HG03575 (cell line): ENCODE data around the gene SYT2.
"Not testable (repeated sequence)": the region's sequence is repeated elsewhere in the genome, so short reads cannot be mapped to it uniquely, and the experiment has no call there.

Source experiments
- ATAC-seq: cut with Tn5 transposase; IDR thresholded peaks from one replicate; pipeline ENCODE4 v1.9.1; 2021; ENCODE audit not compliant: unreplicated experiment, insufficient number of reproducible peaks, low FRiP score; ENCODE audit errors: extremely low read depth

Gene SYT2

DNA sequence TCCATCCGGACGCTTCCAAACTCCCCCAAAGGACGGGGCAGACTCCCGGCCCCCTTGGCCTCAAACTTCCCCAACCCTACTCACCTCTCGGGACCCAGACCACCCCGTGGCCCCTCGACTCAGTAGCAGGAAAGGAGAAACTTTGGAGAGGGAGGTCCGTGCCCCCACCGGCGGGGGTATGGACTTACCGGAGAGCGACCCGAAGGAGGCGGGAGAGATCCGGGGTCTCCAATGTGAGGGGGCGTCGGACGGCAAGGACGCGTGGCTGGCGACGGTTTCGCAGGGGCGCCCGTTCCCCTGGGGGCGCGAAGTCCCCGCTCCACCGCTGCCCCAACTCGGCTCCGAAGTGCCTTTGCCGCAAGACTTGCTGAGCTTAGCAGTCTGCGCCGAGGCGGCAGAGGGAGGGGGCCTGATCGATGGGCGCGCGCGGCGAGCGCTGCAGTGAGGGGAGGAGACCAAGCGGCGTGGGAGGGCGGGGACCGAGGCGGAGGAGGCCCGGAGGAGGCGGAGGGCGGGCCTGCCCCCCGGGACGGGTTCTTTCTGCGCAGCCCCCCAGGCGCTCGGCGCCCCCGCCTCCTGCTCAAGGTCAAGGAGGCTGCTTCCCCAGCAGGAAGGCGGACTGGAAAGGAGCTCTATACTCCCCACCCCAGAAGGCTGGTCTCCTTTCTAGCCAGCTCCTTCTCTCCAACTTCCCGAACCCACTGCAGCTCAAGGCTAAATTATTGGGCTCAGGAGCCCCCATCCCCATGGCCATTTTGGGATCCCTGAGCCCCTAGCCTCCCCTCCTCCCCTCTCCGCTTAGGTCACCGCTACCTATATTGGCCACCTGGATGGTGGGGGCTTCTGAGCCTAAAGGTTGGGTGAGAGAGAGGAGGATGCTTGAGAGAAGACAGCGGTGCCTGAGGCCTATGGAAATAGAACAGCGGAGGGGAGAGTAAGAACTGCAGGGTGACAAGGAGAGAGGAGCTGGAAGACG is at the start of gene SYT2:
Gene SYT2, minus strand, starts transcription at position 385 of the 976 bp plus-strand sequence. CDS start 104,682 bp downstream, outside the sequence.
- no peak for ATAC-seq

DNA sequence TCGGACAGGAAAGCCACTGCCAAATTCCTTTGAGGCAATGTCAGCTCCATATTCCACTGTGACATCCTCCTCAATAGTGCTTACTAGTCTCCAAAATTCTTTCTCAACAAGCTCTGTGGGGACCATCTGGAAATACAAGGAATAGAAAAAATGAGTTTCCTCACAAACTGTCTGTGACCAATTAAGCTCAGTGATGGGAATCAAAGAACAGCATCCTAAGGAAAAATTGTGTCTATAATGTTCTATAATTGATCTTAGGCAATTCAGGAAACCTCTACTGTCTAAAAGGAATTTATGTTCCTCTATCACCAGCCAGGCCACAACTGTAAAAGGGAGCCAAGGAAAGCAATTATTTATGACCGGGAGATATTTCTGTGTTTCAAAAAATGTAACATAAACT is 46.1 kb upstream of the SYT2 start:
- ATAC-seq = no peak

DNA sequence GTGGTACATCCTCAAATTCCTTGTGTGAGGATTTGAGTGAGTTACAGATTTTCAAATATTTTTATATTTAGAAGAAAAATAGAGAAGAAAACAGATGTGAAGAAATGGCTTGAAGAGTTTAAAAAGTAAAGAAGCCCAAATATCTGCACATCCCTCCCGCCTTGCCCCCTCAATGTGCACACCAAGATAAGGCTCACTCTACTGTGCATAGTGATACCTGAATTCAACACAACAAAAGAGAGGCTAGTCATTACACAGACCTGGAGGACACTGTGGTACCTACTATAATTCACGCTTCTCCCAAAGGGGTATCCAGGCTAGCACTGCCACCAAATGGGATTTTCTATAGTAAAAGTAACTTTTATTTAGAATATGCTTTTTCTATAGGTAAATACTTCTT is 44.0 kb upstream of the SYT2 start:
- ATAC-seq = no peak

DNA sequence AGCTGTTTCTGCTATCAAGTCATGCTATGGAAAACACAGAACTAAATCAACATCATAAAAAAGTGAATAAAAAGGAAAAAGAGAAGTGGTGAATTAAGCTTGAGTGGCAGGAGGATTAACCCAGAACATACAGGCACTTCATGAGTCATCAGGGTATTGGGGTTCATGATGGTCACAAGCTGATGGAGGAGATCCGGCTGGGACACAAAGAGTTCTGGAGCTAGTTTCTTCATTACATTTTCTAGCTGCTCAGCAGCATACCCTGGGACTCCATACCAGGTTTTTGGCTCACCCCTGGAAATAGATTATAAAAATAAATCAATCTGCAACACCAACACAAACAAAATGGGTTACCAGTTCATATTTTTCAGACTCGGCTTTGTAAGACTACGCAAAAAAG is 42.5 kb upstream of the SYT2 start:
- no peak for ATAC-seq

DNA sequence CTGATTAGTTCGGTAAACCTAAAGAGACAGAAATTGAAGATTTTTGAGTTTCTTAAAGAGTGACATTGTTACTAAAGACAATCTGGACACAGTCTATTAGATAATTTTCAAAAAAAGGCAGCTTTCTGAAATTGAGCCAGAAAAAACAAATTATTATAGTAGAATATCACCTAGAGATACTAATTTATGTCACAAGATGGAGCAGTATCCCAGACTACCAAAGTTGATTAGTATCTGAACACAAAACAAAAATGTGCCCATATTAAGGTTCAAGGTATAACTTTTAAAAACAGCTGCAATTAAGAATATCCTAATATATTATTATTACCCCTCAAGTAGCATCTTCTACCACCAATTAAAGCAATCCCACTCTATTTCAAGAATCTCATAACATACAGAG is 40.5 kb upstream of the SYT2 start:
- ATAC-seq = no peak

DNA sequence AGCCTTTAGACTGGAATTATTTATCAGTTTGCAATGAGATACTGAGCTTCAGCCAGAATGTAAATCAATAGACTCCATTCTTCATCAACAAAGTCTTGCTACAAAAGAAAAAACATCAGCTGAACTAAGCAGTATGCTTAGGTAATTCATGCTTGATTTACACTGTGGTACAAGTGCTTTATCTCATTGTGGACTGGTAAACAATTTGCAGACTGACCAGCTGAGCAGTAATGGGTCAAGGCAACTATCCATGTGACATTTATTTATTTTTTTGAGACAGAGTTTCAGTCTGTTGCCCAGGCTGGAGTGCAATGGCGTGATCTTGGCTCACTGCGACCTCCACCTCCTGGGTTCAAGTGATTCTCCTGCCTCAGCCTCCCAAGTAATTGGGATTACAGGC is 39.8 kb upstream of the SYT2 start:
- ATAC-seq = no peak

DNA sequence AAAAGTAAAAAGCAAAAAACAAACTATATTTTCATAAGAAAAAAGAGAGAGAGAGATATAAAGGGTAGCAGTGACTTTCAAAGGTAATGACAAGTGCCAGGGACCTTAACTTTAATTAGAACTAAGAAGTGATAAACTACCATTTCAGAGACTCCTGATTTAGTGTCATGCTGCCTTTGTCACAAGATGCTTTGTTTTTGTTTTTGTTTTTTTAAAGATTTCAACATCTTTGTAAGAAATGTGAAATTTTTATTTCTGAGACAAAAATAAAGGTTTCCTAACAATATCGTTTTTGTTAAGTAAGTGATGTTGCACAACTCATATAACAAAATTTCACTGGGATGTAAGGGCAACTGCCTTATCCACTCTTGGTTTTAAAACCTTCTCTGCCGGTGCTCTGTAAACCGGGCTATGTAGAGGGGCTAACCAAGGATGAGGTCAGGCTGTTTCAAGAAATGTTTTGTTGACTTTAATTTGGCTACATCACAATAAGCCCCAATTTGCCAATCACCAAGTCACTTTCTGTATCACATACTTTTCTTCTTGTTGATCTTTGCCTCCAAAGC is 35.2 kb upstream of the SYT2 start:
- ATAC-seq = no peak

DNA sequence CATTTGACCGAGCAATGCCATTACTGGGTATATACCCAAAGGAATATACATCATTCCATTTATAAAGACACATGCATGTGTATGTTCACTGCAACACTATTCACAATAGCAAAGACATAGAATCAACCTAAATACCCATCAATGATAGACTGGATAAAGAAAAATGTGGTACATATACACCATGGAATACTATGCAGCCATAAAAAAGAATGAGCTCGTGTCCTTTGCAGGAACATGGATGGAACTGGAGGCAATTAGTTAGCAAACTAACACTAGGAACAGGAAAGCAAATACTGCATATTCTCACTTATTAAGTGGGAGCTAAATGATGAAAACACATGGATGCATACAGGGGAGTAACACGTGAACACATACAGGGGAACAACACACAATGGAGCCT is 34.5 kb upstream of the SYT2 start:
- not testable (repeated sequence) for ATAC-seq

DNA sequence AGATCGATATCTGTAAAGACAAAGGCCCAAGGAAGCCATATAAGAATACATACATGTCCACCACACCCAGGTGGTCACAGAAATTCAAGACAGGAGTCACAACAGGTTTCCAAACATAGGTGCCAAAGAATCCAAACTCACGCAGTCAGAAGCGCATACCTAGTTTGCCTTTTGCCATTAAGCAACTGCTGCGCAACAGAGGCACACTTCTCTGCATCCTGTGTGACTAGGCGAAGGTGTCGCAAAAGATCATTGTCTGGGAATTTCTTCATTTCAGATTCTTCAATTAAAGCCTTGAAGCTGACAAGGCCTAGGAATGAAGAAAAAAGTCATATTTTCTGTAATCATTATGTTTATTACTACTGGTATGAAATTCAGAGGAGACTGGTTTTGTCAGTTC is 32.2 kb upstream of the SYT2 start:
- ATAC-seq = no peak

DNA sequence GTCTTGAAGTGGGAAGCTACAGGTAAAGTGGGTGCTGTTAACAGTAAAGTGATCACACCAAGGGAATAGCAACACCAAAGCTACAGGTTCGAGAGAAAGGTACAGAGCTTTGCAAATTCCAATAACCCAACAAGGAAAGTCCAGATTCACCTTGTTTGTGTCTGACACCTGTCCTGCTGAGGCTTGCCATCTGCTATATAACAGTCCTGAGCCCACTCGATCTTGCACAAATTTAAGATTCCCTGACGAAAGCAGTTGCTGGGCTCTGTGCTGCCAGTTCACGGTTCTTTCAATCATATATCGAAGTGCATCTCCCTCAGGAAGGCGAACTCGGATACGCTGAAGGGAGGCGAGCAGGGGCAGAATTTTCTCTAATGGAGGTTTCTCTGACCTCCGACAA is 23.0 kb upstream of the SYT2 start:
- no peak for ATAC-seq

DNA sequence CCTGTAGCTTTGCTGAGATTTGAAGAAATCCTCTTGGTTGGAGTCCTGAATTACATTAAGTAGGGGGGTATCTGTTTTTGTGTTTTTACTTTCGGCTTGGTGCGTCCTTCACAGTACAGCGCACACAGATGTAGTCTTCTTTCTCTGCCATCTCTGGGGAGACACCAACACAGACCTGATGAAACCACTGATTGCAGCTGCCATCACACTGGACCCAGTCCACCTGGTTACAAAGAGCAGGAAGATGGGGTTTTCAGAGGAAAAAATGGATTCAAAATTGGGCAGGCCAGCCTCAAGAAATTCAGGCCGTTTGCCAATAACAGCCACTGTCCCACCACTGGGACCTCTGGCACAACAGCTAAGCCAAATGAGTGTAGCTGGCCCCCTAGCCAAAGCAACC is 18.7 kb upstream of the SYT2 start:
- no peak for ATAC-seq

DNA sequence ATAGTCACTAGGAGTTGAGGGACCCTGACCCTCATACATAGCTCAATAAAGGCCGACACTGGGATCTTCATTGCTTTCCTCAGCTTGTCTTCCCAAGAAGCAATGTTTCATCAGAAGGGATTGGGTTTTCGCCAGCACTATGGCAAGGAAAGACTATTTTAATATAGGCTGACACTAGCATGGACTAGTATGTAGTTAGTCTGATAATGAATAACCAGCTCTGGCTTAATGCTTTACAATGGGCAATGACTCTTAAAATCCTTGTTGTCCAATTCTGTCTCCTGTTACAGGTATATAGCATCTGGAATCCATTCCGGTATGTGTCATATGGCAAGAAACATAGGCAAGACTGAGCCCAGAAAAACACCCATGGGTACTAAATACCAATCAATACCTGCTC is 15.3 kb upstream of the SYT2 start:
- ATAC-seq = no peak

DNA sequence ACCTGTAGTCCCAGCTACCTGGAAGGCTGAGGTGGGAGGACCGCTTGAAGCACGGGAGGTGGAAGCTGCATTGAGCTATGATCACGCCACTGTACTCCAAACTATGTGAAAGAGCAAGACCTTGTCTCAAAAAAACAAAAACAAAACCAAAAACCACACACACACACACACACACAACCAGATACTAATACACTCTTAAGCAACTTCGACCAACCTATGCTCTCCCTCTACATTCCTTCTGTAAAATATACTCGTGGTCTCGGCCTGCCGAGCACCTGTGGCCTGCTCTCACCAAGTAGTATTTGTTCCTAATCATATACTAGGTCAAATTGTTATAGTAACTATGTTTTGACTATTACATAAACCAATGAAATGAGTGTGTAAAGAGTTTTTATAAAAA is 13.5 kb upstream of the SYT2 start:
- no peak for ATAC-seq

DNA sequence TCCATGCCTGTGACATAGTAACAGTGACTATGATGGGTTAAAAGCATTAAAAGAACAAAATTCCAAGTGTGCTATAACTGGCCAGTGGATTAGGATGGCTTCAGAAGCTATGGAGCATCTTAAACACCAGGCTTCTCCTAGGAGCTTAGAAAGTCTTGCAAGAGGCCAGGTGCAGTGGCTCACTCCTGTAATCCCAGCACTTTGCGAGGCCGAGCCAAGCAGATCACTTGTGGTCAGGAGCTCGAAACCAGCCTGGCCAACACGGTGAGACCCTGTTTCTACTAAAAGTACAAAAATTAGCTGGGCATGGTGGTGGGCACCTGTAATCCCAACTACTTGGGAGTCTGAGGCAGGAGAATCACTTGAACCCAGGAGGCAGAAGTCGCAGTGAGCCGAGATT is 12.8 kb upstream of the SYT2 start:
- ATAC-seq = not testable (repeated sequence)

DNA sequence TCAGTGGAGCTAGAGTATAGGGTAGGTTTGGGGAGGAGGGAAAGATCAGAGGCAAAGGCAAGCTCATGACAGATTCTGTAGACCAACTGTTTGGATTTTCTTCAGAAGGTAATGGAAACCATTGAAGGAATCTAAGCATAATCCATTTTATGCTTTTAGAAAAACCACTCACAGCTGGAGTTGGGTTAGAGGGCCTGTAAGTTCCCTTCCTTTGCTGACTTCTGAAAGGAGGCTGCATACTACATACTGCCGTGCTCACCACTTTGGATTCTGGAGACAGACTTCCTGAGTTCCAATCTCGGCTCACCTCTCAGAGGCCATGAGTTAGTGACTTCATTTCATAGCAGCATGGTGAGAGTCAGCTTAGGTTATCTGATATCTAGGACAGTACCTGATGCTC is 6.4 kb upstream of the SYT2 start:
- no peak for ATAC-seq

DNA sequence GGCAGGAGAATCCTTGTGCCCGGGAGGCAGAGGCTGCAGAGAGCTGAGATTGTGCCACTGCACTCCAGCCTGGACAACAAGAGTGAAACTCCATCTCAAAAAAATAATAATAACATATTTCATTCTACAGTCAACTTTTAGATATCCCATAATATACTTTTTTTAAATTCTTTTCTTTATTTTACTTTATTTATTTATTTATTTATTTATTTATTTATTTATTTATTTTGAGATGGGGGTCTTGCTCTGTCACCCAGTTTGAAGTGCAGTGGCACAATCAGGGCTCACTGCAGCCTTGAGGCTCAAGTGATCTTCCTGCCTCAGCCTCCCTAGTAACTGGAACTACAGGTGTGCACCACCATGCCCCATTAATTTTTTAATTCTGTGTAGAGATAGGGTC is 3.9 kb upstream of the SYT2 start:
- not testable (repeated sequence) for ATAC-seq

DNA sequence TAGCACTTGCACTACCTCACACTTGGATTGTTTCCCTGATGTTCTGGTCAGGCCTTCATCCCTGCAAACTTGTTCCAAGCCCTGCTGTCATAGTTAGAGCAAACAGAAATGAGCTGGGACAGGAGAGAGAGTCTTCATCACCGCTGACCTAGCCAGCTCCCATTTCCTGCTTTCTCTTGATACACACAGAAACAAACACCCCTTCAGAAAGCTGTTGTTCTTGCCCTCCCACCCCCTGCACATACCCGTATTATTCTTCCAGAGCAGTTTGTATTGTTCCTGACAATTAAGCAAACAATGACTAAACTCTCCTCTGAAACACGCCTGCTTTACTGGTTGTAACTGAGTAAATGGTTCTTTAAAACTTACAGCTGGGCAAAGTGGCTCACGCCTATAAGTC is 2.9 kb upstream of the SYT2 start:
- ATAC-seq = no peak

DNA sequence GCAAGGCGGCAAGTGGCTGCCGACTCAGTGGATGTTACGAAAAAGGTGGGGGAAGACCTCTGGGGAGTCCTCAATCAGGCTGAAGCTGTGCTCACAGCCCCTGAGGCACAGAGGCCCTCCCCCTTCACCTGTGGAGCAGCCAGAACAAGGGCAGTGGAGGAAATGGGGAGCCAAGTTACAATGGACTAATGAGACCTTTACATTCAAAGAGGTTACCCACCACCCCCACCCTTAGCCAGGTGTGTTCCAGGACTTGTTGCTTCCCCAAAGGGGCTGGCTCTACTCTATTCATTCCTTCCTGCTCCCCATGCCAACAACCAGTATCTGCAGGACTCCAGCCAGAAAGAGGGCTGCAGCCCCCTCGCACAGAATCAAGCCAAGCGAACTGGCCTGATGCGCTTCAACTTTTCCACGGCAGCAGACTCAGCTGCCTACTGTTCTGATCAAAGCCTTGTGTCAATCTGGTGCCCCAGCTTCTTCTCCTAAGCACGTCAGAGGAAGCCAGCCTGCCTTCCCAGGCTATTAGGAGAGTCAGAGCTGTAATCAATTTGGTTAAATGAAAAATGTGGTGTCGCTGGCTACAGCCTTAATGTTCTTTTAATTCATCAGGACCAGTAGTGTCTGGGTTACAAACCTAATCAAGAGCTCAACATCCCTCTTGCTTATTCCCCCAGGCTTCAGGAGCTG is 1.8 kb upstream of the SYT2 start:
- no peak for ATAC-seq

DNA sequence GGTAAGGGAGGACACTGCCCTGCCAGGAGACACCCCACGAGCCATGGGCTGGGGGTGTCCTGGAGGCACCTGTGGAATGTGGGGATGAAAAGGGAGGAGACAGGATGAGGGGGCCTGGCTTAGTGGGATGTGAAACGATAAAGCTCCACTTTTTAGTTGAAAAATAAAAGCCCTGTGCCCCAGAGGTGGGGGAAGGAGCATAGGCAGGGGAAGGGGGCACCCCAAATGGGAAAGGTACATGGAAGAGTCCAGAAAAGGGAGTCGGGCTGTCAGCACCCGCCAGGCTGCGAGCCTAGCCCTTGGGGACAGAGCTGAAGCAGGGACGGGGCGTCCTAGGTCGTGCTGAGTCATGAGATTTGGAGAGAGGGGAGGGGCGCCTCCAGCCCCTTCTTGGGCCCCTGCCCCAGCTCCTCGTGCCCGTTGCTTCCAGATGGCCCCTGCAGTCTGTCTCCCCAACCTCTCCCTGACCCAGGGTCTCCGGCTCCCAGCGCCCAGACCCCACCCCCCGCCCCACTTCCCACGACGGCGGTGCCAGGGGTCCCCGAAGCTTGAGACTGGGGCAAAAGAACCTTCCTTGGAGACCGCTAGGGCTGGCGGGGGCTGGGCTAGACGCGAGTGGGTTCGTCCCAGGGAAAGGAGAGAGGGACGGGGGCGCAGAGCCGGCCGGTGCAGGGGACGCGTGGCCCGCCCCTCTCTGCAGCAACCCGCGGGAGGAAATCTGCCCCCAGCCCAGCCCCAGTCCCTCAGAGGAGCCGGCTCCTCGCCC is 795 bp downstream of the SYT2 start:
- ATAC-seq = no peak
